OCI-LY1 (cell line): ENCODE measurements around the gene DTNB.

Experiments
- H2AFZ ChIP-seq: fragments of 200-600 bp; sonication (generic), shearing (Covaris generic); 2 replicates; pipeline ENCODE4 v1.6.0; 2014; ENCODE audit warnings: antibody characterized with exemption, mild to moderate bottlenecking, low read length
- H3F3A ChIP-seq: fragments of 200-600 bp; sonication (generic), shearing (Covaris generic); 2 replicates; pipeline ENCODE4 v1.6.0; 2014; ENCODE audit warnings: mild to moderate bottlenecking, antibody characterized with exemption, low read length, moderate library complexity; ENCODE audit not compliant: insufficient read depth
- H3K27ac ChIP-seq: fragments of 200-600 bp; sonication (generic); 2 replicates; pipeline ENCODE4 v1.5.1; 2014; ENCODE audit warnings: low read length, mixed run types, mild to moderate bottlenecking, low read depth; ENCODE audit not compliant: poor library complexity, severe bottlenecking
- H3K27me3 ChIP-seq: fragments of 200-600 bp; sonication (generic); 2 replicates; pipeline ENCODE4 v1.6.0; 2014; ENCODE audit warnings: antibody characterized with exemption, mild to moderate bottlenecking, low read length, moderate library complexity; ENCODE audit not compliant: insufficient read depth
- H3K36me3 ChIP-seq: fragments of 200-600 bp; sonication (generic); 2 replicates; pipeline ENCODE4 v1.6.1; 2014; ENCODE audit warnings: mild to moderate bottlenecking, antibody characterized with exemption, low read length, moderate library complexity, mixed read lengths; ENCODE audit not compliant: insufficient read depth
- H3K4me1 ChIP-seq: fragments of 200-600 bp; sonication (generic); 2 replicates; pipeline ENCODE4 v1.5.1; 2014; ENCODE audit warnings: mild to moderate bottlenecking, low read length, moderate library complexity; ENCODE audit not compliant: insufficient read depth, severe bottlenecking
- H3K4me2 ChIP-seq: fragments of 200-600 bp; sonication (generic), shearing (Covaris generic); 2 replicates; pipeline ENCODE4 v1.6.1; 2014; ENCODE audit warnings: low read length
- H3K4me3 ChIP-seq: fragments of 200-600 bp; sonication (generic); 2 replicates; pipeline ENCODE4 v1.5.1; 2014; ENCODE audit warnings: low read length, low read depth, mild to moderate bottlenecking, mixed read lengths; ENCODE audit not compliant: poor library complexity, severe bottlenecking
- H3K79me2 ChIP-seq: fragments of 200-600 bp; shearing (Covaris generic); 2 replicates; pipeline ENCODE4 v1.6.1; 2016; ENCODE audit warnings: mixed run types, low read length, mixed read lengths; ENCODE audit not compliant: insufficient read depth
- H3K9ac ChIP-seq: fragments of 200-600 bp; sonication (generic), shearing (Covaris generic); 2 replicates; pipeline ENCODE4 v1.6.1; 2014; ENCODE audit warnings: mild to moderate bottlenecking, low read length, mixed read lengths
- H3K9me2 ChIP-seq: fragments of 200-600 bp; sonication (generic), shearing (Covaris generic); 2 replicates; pipeline ENCODE4 v1.6.1; 2014; ENCODE audit warnings: low read depth, mild to moderate bottlenecking, low read length, mixed read lengths
- H3K9me3 ChIP-seq: fragments of 200-600 bp; shearing (Covaris generic); 2 replicates; pipeline ENCODE4 v1.6.1; 2014; ENCODE audit warnings: low read length, mixed read lengths
- H4K20me1 ChIP-seq: fragments of 200-600 bp; sonication (generic), shearing (Covaris generic); 2 replicates; pipeline ENCODE4 v1.6.0; 2016; ENCODE audit warnings: mild to moderate bottlenecking, low read length; ENCODE audit not compliant: insufficient read depth
- EZH2 ChIP-seq: fragments of 200-600 bp; sonication (generic), shearing (Covaris generic); IDR thresholded peaks from 2 replicates; pipeline ENCODE4 v1.8.0; 2017; ENCODE audit warnings: borderline replicate concordance, mixed run types, mild to moderate bottlenecking, antibody characterized with exemption, low read length, moderate library complexity, mixed read lengths
- TF ChIP-seq, protein P1 (sequence below): fragments of 200-600 bp; sonication (generic), shearing (Covaris generic); IDR thresholded peaks from 2 replicates; pipeline ENCODE4 v1.5.1; 2017; ENCODE audit warnings: mild to moderate bottlenecking, antibody characterized with exemption, low read length, moderate library complexity, mixed read lengths

The DTNB gene

DNA sequence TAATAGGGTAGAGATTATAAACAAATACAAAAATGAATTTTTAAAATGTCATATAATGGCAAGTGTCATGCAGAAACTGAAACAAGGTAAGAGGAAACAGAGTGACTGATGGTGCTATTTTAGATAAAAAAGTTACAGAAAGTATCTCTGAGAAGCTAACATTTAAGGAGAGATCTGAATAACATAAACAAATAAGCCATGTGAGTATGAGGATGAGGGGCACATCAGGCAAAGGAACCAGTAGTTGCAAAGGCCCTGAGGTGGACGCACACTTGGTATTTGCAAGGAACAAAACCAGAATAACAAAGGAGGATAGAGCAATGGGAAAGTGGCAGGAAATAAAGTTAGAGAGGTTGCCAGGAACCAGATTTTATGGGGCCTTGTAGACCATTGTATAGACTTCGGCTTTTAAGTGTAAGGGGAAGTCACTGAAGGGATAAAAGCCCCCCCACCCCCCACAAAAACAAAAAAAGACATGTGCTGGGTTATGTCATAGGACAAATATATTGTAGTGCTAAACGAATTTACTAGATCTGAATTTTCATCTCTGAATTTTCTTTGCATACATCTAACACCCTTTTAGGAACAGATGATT is 159.2 kb downstream of the DTNB start:
- H3K36me3 ChIP-seq, result no peaks in the 10 kb centered on the region
- no peak overlapping the region for H3K4me2 ChIP-seq
- no peak for TF ChIP-seq EZH2
- TF ChIP-seq, protein P1, sequence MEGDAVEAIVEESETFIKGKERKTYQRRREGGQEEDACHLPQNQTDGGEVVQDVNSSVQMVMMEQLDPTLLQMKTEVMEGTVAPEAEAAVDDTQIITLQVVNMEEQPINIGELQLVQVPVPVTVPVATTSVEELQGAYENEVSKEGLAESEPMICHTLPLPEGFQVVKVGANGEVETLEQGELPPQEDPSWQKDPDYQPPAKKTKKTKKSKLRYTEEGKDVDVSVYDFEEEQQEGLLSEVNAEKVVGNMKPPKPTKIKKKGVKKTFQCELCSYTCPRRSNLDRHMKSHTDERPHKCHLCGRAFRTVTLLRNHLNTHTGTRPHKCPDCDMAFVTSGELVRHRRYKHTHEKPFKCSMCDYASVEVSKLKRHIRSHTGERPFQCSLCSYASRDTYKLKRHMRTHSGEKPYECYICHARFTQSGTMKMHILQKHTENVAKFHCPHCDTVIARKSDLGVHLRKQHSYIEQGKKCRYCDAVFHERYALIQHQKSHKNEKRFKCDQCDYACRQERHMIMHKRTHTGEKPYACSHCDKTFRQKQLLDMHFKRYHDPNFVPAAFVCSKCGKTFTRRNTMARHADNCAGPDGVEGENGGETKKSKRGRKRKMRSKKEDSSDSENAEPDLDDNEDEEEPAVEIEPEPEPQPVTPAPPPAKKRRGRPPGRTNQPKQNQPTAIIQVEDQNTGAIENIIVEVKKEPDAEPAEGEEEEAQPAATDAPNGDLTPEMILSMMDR, result no peak
- H3K4me1 ChIP-seq, result peaks cover 46% of the 10 kb centered on the region
- H2AFZ ChIP-seq, result no peak overlapping the region
- no peaks in the 10 kb centered on the region for H3K9me3 ChIP-seq
- no peak overlapping the region for H3K4me3 ChIP-seq
- 0 out of 2 replicates have a peak, but pooled peaks cover 6% of the 10 kb centered on the region for H3F3A ChIP-seq
- H4K20me1 ChIP-seq, result no peaks in the 10 kb centered on the region
- H3K9ac ChIP-seq, result no peak overlapping the region
- H3K27ac ChIP-seq, result peak overlapping the region; percentile 13
- H3K79me2 ChIP-seq, result no peaks in the 10 kb centered on the region
- no peaks in the 10 kb centered on the region for H3K9me2 ChIP-seq
- H3K27me3 ChIP-seq, result no peaks in the 10 kb centered on the region

DNA sequence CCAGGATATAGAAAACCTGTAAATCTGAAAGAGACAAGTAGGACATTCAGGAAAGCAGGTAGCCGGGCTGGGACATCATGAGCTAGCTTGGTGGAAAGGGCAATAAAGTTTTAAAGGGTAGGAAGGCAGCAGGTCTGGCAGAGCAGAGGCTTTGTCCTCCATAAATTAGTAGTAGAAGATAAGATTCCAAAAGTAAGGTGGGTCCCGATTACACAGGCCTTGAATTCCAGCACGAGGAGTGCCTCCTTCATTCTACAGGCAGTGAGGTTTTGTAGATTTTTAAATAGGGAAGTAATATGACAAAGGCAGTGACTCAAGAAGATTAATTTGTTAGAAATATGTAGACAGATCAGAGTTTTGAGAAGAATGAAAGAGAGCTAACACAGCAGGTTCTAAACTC is 160.7 kb downstream of the DTNB start:
- Histone ChIP-seq H3K9me2 (no peaks in the 10 kb centered on the region), H3K9me3 (no peaks in the 10 kb centered on the region), H3K4me2 (no peak overlapping the region), H2AFZ (no peak overlapping the region), H3K79me2 (no peaks in the 10 kb centered on the region), H3K9ac (no peak overlapping the region), H3K4me3 (no peak overlapping the region), H3K27me3 (no peaks in the 10 kb centered on the region), H3F3A (0 out of 2 replicates have a peak, but pooled peaks cover 6% of the 10 kb centered on the region), H4K20me1 (no peaks in the 10 kb centered on the region), H3K27ac (no peak overlapping the region), H3K36me3 (no peaks in the 10 kb centered on the region), H3K4me1 (peaks cover 32% of the 10 kb centered on the region)
- TF ChIP-seq, protein P1, result no peak
- no peak for TF ChIP-seq EZH2

DNA sequence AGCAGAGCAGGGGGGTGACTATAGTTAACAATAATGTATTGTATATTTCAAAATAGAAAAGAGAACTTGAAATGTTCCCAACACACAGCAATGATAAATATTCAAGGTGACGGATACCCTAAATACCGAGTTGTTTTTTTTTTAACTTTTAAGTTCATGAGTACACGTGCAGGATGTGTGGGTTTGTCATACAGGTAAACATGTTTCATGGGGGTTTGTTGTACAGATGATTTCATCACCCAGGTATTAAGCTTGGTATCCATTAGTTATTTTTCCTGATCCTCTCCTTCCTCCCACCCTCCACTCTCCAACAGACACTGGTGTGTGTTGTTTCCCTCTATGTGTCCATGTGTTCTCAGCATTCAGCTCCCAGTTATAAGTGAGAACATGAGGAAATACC is 167.2 kb downstream of the DTNB start:
- no peak overlapping the region for H3K4me2 ChIP-seq
- H3K27me3 ChIP-seq, result no peaks in the 10 kb centered on the region
- H3K4me3 ChIP-seq, result no peak overlapping the region
- TF ChIP-seq EZH2, result no peak
- TF ChIP-seq, protein P1, result no peak
- H3K9ac ChIP-seq, result no peak overlapping the region
- no peaks in the 10 kb centered on the region for H3F3A ChIP-seq
- no peak overlapping the region for H3K27ac ChIP-seq
- H2AFZ ChIP-seq, result no peak overlapping the region
- H4K20me1 ChIP-seq, result no peaks in the 10 kb centered on the region
- H3K9me2 ChIP-seq, result no peaks in the 10 kb centered on the region
- H3K79me2 ChIP-seq, result no peaks in the 10 kb centered on the region
- no peaks in the 10 kb centered on the region for H3K4me1 ChIP-seq
- no peaks in the 10 kb centered on the region for H3K36me3 ChIP-seq
- H3K9me3 ChIP-seq, result no peaks in the 10 kb centered on the region
